ENCODE data around the gene UBXN6.

The UBXN6 gene

DNA sequence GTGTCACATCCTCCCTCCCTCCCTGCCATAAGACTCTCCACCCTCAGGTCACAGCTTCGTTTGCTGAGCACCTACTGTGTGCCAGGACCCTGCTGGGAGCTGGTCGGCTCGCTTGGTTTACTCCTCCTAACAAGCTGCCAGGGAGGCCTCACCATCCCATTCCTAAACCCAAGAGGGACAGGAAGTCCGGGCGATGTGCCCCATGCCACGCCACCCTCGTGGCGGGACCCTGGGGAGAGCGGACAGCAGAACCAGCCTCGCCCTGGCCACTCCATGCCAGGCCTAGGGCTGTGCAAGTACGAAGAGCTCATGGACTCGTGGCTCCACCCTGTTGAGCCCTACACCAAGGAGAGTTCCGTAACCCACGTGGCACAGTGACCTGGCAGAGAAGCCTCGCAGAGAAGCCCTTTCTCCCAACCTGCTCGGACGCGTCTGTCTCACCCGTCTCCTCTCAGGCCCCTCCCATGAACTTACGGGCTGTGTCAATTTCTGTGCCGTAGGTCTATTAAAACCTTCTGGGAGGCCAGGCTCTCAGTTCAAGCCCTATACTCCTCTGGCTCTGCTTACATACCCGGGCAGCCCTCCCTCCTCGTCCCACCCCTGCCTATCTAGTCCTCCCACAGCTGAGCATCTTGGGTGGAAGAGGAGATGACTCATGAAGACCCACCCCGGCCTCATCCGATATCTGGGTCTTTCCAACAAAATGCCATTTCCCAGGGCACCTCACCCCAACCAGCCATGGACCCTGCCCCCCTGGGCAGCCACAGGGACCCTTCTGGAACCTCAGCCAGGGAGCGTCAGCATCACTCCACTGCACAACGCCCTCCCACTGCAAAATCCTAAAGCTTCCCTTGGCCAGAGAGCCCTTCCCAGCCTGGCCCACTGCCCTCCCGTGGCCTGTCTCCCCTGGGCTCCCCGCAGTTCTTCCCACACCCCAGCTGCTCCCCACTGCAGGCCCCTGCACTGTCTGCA lies 2.6 kb downstream of the UBXN6 start:
- no peak for TF ChIP-seq ZNF274 (IDR thresholded peaks at IDR 0.05; ENCODE audit: low read depth, low read length)
- no peak overlapping the region for H3K4me3 ChIP-seq (ENCODE audit: low read length)

DNA sequence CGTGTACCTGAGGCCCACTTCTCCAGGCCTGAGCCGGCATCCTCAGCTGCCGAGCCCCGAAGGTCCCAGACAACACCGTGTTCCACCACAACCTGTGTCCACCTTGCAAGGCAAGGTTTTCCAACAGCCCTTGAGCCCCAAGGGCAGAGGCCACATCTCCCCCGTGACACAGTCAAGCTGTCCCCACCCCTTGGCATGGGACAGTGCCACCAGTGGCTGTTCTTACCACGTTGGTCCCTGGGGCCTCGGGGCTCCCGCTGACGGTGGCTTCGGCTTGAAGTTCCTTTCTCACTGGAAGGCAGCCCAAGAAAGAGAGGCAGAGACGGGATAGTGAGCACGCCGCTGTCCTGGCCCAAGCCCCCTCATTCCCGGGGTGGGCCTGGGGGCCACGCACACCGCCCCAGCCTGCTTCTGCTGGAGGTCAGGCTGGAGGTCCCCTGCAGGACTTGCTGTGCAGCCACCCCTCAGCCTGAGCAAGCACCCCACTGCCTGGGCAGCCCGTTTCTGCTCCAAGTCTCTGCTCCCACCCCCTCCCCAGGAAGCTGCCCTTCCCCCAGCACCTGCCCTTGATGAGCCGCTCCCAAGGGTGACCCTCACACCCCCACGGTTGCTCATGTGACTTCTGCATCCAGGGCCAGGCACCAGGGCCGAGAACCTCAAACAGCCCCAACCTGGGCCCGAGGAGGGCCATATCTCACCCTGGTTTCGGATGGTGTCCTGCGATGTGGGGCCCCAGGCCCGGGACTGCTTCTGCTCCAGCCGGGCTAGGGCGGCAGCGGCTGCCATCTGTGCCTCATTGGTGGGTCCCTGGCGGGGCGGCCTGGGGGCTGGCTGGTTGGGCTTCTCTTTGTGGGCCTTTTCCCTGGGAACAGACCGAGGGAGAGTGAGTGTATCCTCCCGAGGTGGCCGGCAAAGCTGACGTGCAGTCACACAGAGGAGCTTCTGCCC lies 4.1 kb downstream of the UBXN6 start:
- H3K4me3 ChIP-seq (ENCODE audit: low read length), result no peak overlapping the region
- TF ChIP-seq ZNF274 (IDR thresholded peaks at IDR 0.05; ENCODE audit: low read depth, low read length), result no peak

DNA sequence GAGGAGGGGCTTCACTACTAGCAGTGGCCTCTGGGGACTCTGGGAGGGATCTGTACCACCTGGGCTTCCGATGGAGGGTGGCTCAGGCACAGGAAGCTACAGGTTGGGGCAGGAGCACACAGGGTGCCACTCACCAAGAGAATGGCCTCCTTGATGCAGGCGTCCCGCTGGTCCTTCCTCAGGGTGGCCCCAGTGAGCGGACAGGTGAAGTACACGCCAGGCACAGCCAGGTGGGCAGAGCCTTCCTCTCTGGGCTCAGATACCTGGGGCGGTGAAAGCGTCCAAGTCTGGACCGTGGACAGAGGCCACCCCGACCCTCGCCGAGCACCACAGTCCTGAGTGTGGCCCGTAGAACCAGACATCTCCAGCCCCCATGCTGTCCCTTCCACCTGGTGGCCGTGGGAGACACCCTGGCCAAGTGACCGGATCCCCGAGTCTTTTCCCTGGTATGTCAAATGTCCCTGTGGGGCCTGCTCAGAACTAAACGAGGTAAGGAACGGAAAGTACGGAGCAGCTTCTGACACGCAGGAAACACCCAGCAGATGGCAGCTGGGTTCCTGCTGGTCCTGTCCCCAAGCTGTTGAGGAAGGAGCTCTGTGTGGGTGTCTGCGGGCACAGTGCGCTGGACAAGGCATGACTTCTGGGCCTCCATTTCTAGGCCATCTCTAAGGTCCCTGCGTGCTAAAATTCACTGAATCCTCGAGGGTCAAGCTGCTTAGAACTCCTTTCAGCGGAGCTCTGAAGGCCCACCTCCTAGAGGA lies 5.2 kb downstream of the UBXN6 start:
- H3K4me3 ChIP-seq (ENCODE audit: low read length), result no peak overlapping the region
- no peak for TF ChIP-seq ZNF274 (IDR thresholded peaks at IDR 0.05; ENCODE audit: low read depth, low read length)

DNA sequence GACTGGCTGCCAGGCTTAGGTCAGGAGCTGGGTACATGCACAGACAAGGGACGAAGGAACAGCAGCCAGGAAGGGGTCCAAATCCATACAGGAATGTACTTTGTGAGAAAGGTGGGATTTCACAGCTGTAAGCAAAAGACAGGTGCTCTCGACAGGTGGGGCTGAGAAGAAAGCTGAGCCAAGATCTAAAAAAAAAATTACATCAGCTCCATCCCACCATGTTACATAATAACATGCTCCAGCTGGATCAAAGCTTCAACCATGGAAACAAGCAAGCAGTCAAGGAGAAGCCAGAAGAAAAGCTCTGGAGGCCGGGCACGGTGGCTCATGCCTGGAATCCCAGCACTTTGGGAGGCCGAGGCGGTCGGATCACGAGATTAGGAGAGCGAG lies 8.0 kb downstream of the UBXN6 start:
- H3K4me3 ChIP-seq (ENCODE audit: low read length), result no peak overlapping the region
- TF ChIP-seq ZNF274 (IDR thresholded peaks at IDR 0.05; ENCODE audit: low read depth, low read length), result no peak

DNA sequence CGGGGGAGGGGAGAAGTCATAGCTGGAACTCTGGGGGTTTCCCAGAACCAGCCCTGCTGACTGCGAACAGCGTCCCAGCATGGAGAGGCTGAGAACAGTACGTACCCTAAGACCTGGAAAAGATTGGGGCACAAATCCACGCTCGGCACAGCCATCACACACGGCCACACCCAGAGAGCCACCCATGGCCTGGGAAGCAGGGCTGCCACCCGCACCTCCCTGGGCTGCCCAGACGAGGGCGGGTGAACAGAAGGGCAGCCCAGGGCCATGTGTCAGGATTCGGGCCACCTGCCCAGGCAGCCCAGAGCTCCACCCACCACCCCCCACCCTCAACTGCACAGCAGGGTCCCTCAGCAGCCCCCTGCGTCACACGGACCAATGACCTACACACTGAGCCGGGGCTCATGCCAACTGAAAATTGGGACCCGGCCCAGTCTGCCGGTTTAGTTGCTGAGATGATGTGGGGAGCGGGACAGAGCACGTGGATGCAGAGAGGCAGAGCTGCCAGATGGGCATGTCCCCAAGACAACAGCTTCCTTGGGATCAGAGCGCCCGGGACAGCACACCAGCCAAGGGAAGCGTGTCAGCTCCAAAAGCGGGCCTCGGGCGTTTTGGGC lies 8.5 kb downstream of the UBXN6 start:
- H3K4me3 ChIP-seq (ENCODE audit: low read length), result no peak overlapping the region
- TF ChIP-seq ZNF274 (IDR thresholded peaks at IDR 0.05; ENCODE audit: low read depth, low read length), result no peak

DNA sequence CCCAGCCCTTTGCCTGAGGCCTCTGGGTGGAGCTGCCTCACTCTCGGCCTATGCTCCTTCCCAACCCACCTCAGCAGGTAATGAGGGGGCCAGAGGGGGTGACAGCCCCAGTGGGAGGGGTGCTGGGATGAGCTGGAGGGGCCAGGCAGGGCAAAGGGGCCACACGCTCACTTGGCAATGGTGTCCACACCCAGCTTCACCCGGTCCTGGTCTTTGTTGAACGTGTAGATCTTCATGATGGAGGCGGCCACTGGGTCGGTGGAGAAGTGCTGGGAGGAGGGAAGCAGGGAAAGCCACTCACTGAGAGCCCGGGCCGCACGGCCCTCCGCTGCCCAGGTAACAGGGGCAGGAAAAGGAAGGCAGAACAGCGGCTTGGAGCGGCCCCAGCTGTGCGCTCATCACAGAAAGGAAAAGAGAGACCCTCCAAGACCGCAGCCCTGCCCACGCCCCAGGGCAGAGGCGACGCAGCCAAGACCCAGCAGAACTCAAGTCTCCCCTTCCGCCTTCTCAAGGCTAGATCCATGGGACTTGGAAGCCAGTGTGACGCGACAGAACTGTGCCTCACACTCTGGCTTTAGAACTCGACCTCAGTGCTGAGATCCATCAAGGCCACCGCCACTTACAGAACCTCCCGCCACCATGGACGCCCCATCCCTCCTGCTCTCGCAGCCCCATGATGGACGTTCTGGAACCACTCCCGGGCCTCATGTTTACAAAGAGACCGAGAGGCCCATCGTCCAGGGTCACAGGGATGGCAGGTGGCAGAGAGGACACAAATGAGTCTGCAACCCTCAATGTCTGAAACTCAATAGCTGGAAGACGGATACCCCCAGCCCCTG lies 9.2 kb downstream of the UBXN6 start:
- H3K4me3 ChIP-seq (ENCODE audit: low read length), result no peak overlapping the region
- TF ChIP-seq ZNF274 (IDR thresholded peaks at IDR 0.05; ENCODE audit: low read depth, low read length), result no peak

DNA sequence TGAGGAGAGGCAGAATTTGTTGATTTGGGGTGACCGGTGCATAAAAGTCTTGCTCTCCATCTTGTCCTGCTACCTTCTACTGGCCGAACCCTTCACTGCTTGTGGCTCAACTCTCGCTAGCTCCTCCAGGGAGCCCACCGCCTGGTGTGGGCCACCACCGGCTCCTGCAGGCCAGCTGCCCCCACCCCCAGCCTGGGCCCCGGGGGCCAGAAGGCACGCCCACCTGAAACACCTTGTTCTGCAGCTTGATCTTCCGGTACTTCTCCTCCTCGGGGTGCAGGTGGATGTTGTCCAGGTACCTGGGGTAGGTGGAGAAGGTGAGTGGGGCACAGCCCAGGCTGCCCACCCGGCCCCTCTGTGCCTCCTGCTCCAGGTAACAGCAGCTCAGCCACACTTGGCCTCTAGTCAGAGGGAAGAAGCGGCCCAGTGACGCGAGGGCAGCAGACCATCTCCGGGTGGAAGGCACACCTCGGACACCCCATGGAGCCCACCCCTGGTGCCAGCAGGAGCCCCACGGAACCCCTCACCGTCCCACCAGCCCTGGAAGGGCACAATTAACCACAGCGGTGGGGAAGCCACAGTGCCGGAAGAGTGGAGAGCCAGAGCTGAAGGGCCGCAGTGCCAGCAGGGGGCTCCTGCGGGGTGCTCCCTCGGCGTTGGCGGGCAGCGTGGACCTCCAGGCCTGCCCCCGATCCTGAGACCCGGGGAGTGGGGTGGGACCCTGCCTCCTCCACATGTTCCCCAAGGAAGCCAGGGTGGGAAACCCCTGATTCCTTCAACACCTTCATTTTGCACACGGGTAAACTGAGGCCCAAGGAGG lies 10.1 kb downstream of the UBXN6 start:
- no peak overlapping the region for H3K4me3 ChIP-seq (ENCODE audit: low read length)
- no peak for TF ChIP-seq ZNF274 (IDR thresholded peaks at IDR 0.05; ENCODE audit: low read depth, low read length)

DNA sequence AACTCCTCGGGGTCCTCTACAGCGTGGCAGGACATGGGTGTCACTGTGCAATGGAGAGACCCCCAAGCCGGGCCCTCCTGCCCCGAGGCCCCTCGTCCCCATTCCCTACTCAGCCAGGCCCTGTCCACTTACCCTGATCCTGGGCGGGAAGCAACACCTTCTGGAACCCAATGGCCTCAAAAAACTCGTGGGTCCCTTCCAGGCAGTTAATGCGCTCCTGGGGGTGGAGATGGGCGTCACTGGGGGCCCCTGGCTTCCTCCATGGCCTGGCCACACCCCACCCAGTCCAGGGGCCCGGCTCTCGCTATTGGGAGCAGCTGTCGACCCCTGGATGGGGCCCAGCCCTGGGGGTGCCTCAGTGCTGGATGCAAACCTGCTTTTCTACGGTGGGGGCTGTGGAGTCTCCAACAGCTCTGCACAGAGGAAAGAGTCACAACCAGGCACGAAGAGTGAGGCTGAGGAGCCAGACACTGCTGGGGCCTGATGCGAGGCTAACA lies 10.8 kb downstream of the UBXN6 start:
- TF ChIP-seq ZNF274 (IDR thresholded peaks at IDR 0.05; ENCODE audit: low read depth, low read length), result no peak
- H3K4me3 ChIP-seq (ENCODE audit: low read length), result no peak overlapping the region

DNA sequence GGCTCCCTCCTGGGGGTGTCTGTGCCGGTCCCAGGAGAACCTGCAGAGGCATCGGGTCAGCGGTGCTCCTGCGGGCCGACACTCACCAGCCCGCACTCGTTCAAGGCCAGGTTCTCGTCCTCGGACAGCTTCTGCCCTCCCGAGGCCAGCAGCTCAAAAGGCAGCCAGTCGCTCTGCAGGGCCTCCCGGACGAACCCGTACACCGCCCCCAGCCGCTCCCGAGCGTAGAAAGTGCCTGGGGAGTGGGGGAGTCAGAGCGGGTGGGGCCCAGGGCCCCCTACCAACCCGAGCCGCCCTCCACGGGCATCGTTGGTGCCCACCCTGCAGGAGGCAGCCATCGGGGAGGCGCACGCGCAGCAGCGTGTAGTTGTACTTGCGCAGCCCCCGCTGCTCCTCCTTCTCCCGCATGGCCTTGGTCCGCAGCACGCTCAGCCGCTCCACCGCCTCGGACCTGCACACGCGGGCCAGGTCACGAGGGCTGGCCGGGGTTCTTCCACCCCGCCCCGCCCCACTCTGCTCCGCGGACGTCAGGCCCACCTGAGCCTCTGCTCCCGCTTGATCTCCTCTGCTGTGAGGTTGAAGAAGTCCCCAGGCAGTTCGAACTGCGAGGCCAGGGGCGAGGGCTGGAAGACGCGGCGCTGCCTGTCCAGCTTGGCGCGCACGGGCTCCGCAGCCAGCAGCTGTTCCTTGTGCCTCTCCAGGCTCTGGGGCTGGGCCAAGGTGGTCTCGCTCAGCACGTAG lies 11.5 kb downstream of the UBXN6 start:
- no peak overlapping the region for H3K4me3 ChIP-seq (ENCODE audit: low read length)
- no peak for TF ChIP-seq ZNF274 (IDR thresholded peaks at IDR 0.05; ENCODE audit: low read depth, low read length)

DNA sequence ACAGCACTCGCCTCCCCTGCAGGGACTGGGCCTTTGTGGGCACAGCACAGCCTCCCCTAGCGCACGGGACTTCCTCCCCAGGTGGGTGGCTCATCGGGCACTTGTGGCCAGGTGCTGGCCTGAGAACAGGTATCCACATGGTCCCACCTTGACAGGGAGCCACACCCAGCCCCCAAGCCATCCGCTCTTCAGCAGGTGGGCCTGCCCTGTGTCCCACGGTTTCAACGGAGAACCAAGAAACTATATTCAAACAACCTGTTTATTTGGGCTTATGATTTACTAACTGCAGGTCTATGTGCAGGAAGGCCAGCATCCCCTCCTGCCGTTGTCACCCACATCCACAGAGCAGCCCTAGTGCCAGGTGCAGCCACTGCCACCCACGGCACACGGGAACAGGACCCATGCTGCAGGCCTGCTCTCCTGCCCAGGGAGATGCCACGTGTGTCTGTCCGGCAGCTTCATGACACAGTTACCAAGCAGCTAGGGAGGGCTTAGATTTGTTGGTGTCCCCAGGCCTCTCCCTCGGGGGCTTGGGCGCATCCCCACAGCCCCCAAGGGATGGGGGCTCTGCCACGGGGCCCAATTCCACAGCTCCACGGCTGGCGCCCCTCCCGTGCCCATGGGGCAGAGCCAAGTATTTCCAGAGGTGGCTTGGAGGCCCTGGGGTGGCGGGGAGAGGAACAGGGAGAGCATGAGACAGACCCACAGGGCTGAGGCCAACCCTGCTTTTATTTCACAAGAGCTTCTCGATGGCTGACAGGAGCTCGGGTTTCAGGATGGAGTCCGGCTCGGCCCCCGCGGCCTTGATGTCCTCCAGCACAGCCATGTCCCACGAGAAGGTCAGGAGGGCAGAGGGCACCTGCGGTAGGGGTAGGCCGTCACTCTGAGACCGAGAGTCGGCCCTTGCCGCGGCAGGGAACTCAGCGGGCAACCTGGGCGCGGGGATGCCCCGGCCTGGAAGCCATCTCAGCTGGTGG lies 12.5 kb downstream of the UBXN6 start:
- TF ChIP-seq ZNF274 (IDR thresholded peaks at IDR 0.05; ENCODE audit: low read depth, low read length), result no peak
- no peak overlapping the region for H3K4me3 ChIP-seq (ENCODE audit: low read length)
